Calu3 (cell line): ENCODE measurements around the gene ARHGEF28. TPM values are rescaled to one million over a fixed set of nuclear protein-coding genes. Genes with fewer than 3 reads are reported as not detected.

Experiments
- BruUV-seq: library from RNA; stranded (reverse); fragments of 400-500 nt; replicated peaks from 2 replicates; lab custom pipeline; 2021; lab: Mats Ljungman, UMichigan
- CTCF ChIA-PET: fragments of 300-600 bp; sonication (Branson Sonifier 250); formaldehyde crosslinking; loops from one replicate; lab custom pipeline; 2022; ENCODE audit warnings: antibody characterized with exemption; lab: Charles Lee
- DNase-seq: peaks from one replicate; pipeline ENCODE4 v3.0.0; 2022
- H3K27ac Mint-ChIP-seq: one replicate; pipeline ENCODE4 v1.8.0; 2022; ENCODE audit warnings: mixed read lengths; ENCODE audit not compliant: unreplicated experiment
- H3K27me3 Mint-ChIP-seq: one replicate; pipeline ENCODE4 v1.8.0; 2022; ENCODE audit warnings: mixed read lengths; ENCODE audit not compliant: unreplicated experiment
- H3K36me3 Mint-ChIP-seq: one replicate; pipeline ENCODE4 v1.8.0; 2022; ENCODE audit warnings: mild to moderate bottlenecking, moderate library complexity, mixed read lengths; ENCODE audit not compliant: insufficient read depth, unreplicated experiment
- H3K4me1 Mint-ChIP-seq: one replicate; pipeline ENCODE4 v1.8.0; 2022; ENCODE audit warnings: mild to moderate bottlenecking, low read depth, mixed read lengths; ENCODE audit not compliant: unreplicated experiment
- H3K4me3 Mint-ChIP-seq: one replicate; pipeline ENCODE4 v1.8.0; 2022; ENCODE audit warnings: mild to moderate bottlenecking, low read depth, moderate library complexity, mixed read lengths; ENCODE audit not compliant: unreplicated experiment
- H3K9me3 Mint-ChIP-seq: one replicate; pipeline ENCODE4 v1.8.0; 2022; ENCODE audit warnings: low read depth, mixed read lengths; ENCODE audit not compliant: unreplicated experiment
- intact Hi-C: fragments of 100-400 bp; cut with micrococcal nuclease; formaldehyde crosslinking; loops from one replicate; pipeline ENCODE4 v1.10.0; 2022; ENCODE audit not compliant: unreplicated experiment
- total RNA-seq: library from RNA; stranded (reverse); gene quantifications from 2 replicates; pipeline ENCODE4 v1.2.3, GENCODE V29; 2022
- TF ChIP-seq, protein P1 (sequence below): fragments of 200-600 bp; IDR thresholded peaks from one replicate; pipeline ENCODE4 v1.8.0; 2022; ENCODE audit warnings: antibody characterized with exemption; ENCODE audit not compliant: unreplicated experiment

Gene ARHGEF28
- total RNA-seq, 1 experiment from 2014 or later = 92.0 TPM

DNA sequence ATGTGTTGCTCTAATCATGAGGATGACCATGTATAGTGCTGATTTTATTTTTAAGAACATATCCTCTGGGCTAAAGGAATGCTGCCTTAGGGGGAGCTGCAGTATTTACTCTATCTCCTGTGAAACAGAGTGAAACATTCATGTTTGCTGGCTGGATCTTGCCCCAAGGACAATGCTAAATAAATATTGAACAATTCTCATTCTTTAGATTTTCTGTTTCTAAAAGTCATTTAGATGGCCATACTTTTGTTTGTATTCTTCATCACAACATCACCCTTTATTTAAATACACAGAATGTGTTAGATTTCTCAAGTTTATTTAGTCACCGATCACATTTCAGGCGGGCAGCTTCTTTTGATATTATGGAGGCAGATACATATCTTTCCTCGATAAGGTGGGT, 103.3 kb downstream of the ARHGEF28 start:
- CTCF ChIA-PET = interaction anchor here (0.5 kb wide), 1 partner anchor 123 kb away, joined by 3 read pairs; no protein-coding TSS in a partner anchor
- Mint-ChIP-seq H3K4me3 (no peak overlapping the region), H3K4me1 (peaks cover 21% of the 10 kb centered on the region), H3K27me3 (no peaks in the 10 kb centered on the region), H3K27ac (no peak overlapping the region), H3K9me3 (peaks cover 5% of the 10 kb centered on the region), H3K36me3 (no peaks in the 10 kb centered on the region)
- no peak for DNase-seq
- intact Hi-C loops = no loop called here
- BruUV-seq = no TSS peak
- TF ChIP-seq, protein P1, sequence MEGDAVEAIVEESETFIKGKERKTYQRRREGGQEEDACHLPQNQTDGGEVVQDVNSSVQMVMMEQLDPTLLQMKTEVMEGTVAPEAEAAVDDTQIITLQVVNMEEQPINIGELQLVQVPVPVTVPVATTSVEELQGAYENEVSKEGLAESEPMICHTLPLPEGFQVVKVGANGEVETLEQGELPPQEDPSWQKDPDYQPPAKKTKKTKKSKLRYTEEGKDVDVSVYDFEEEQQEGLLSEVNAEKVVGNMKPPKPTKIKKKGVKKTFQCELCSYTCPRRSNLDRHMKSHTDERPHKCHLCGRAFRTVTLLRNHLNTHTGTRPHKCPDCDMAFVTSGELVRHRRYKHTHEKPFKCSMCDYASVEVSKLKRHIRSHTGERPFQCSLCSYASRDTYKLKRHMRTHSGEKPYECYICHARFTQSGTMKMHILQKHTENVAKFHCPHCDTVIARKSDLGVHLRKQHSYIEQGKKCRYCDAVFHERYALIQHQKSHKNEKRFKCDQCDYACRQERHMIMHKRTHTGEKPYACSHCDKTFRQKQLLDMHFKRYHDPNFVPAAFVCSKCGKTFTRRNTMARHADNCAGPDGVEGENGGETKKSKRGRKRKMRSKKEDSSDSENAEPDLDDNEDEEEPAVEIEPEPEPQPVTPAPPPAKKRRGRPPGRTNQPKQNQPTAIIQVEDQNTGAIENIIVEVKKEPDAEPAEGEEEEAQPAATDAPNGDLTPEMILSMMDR = no peak

DNA sequence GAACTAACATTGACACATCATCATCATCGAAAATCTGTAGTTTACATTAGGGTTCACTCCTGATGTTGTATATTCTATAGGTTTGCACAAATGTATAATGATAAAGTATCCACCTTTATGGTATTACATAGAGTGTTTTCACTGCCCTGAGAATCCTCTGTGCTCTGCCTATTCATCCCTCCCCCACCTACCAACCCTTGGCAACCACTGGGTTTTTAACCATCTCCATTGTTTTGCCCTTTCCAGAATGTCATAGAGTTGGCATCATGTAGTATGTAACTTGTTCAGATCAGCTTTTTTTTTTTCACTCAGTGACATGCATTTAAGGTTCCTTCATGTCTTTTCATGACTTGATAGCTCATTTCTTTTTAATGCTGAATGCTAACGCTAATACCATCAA, 106.0 kb downstream of the ARHGEF28 start:
- intact Hi-C loops = no loop called here
- Mint-ChIP-seq H3K4me1 (peaks cover 19% of the 10 kb centered on the region), H3K4me3 (no peak overlapping the region), H3K36me3 (no peaks in the 10 kb centered on the region), H3K27ac (no peak overlapping the region), H3K27me3 (no peaks in the 10 kb centered on the region), H3K9me3 (peaks cover 5% of the 10 kb centered on the region)
- DNase-seq = no peak
- TF ChIP-seq, protein P1 = no peak
- CTCF ChIA-PET = interaction anchor here (0.7 kb wide), 2 partner anchors 201 to 311 kb away, joined by 3 to 4 read pairs; no protein-coding TSS in a partner anchor
- no TSS peak for BruUV-seq

DNA sequence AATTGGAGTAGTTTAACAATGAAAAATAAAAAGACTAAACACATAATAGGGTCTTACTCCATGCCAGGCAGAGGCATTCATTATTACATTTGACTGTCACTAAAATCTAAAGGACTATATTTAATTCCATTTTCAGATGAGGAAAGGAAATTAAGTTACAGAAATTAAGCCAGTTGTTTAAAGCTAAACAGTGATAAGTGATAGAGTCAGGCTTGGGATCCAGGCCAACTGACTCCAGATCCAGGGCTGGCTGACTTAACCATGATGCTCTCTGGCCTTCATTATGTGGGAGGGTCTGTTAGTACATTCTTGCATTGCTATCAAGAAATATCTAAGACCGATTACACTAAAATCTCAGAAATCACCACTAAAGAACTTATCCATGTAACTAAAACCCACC, 107.2 kb downstream of the ARHGEF28 start:
- Mint-ChIP-seq H3K27me3 (no peaks in the 10 kb centered on the region), H3K4me3 (no peak overlapping the region), H3K4me1 (peaks cover 8% of the 10 kb centered on the region), H3K36me3 (no peaks in the 10 kb centered on the region), H3K9me3 (peaks cover 5% of the 10 kb centered on the region), H3K27ac (no peak overlapping the region)
- CTCF ChIA-PET = no interaction called here
- intact Hi-C loops = no loop called here
- no peak for DNase-seq
- TF ChIP-seq, protein P1 = no peak
- no TSS peak for BruUV-seq

DNA sequence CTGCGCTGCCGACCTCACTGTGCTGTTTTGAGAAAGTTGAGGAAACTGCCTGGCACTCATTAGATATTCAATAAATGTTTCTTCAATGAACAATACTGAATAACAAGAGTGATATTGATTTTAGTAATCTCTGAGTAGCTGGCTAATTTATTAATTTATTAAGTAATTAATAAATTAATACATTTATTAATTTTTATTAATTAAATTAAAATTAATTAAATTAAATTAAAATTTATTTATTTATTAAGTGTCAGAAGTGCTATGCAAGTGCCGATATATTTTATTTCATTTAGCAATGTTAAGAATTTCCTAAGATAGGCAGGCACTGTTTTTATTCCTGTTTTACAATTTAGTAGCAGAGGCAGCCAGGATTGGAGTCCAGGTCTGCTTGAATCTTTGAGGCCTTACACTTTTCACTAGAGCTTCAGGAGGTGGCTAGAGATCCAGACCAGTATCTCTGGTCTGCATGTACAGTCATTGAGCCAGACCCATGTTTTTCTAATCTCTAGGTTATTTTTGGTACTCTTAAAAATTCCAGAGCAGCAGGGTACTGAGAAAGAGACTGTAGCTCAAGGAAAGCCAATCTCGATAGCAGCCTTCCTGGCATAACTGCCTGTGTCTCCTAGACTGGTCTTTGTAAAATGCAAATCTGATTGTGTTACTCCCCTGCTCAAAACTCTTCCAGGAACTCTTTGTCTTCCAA, 109.2 kb downstream of the ARHGEF28 start:
- H3K27ac Mint-ChIP-seq = no peak overlapping the region
- DNase-seq = no peak
- no peaks in the 10 kb centered on the region for H3K4me1 Mint-ChIP-seq
- H3K27me3 Mint-ChIP-seq = no peaks in the 10 kb centered on the region
- intact Hi-C loops = no loop called here
- BruUV-seq = no TSS peak
- CTCF ChIA-PET = no interaction called here
- TF ChIP-seq, protein P1 = no peak
- H3K9me3 Mint-ChIP-seq = peaks cover 5% of the 10 kb centered on the region
- no peaks in the 10 kb centered on the region for H3K36me3 Mint-ChIP-seq
- no peak overlapping the region for H3K4me3 Mint-ChIP-seq
